ENCODE data around the gene EEIG1. TPM values are rescaled to one million over a fixed set of nuclear protein-coding genes. Genes with fewer than 3 reads are reported as not detected.

Gene EEIG1
- total RNA-seq, 4 donors from 2014 or later: 5.0 to 140 (median 19.3) TPM

DNA sequence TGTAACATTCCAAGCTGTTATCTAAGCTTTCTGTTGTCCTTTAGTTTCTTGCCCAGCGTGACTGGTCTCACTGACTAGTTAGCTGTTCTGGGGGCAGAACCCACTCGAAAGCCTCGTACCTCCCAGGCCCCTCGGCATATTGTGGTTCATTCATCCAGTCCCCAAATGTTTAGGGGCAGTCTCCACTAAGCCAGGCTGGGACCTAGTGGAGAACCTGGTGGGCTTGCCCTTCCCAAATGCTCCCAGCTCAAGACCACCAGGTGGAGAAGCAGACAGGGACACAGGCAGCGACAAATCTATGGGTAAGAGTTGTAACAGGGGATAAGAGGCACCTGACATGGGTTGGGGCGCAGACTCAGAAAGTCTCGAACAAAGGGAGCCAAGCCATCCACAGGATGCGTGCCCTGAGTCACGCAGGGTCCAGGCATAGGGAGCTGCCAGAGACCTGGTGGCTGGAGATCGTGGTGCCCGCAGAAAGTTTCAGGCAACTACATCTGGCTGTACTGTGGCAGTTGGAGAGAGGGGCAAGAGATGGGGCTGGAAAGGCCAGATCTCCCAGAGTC, 851 bp upstream of the EEIG1 start:
- Histone ChIP-seq H3K4me3 (peak overlapping the region; percentile 38 to 40), H3K27me3 (no peaks in the 10 kb centered on the region), H3K27ac (peak overlapping the region; percentile 85 to 92), H3K36me3 (no peaks in the 10 kb centered on the region), H3K4me1 (peaks cover 0 to 10% of the 10 kb centered on the region in 2 donors), H3K9me3 (no peaks in the 10 kb centered on the region)
- intact Hi-C loops (cut with DNase I; ENCODE audit: low total_unique reads): no loop called here
- no peak for DNase-seq
- TF ChIP-seq POLR2A (IDR thresholded peaks at IDR 0.05): no peak
- TF ChIP-seq, protein P1, sequence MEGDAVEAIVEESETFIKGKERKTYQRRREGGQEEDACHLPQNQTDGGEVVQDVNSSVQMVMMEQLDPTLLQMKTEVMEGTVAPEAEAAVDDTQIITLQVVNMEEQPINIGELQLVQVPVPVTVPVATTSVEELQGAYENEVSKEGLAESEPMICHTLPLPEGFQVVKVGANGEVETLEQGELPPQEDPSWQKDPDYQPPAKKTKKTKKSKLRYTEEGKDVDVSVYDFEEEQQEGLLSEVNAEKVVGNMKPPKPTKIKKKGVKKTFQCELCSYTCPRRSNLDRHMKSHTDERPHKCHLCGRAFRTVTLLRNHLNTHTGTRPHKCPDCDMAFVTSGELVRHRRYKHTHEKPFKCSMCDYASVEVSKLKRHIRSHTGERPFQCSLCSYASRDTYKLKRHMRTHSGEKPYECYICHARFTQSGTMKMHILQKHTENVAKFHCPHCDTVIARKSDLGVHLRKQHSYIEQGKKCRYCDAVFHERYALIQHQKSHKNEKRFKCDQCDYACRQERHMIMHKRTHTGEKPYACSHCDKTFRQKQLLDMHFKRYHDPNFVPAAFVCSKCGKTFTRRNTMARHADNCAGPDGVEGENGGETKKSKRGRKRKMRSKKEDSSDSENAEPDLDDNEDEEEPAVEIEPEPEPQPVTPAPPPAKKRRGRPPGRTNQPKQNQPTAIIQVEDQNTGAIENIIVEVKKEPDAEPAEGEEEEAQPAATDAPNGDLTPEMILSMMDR (IDR thresholded peaks at IDR 0.05): no peak

DNA sequence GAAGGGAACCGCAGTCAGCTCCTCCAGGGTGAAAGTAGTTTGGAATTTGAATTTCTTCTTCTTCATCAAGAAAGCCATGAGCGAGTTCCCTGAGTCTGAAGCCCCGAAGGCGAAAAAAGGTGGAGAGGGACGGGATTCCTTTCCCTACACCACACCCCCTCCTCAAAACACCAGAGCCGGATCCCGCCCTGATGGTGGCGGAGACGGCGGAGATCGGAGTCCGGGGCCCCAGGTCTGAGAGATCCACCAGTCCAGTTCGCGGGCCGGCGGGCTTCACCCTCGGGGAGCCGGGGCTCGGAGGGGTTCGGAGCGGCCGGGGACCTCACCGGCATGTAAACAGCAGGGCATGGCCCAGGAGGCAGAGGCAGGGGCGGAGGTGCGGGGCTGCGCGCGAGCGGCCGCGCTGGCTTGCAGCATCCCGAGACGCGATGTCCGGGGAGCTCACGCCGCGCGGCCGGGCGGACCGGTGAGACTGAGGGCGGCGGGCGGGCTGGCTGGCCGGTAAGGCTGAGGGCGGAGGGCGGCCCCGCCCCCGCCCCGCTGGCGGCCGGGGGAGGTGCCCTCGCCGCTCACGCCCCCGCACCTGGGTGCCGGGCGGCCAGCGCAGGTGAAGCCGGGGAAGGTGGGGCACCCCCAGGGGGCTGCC, 606 bp downstream of the EEIG1 start:
- Histone ChIP-seq H3K27ac (peak overlapping the region; percentile 86 to 91), H3K9me3 (no peaks in the 10 kb centered on the region), H3K4me1 (peaks cover 7 to 25% of the 10 kb centered on the region in 2 donors), H3K36me3 (no peaks in the 10 kb centered on the region), H3K4me3 (peak overlapping the region; percentile 68 to 75), H3K27me3 (no peaks in the 10 kb centered on the region)
- peak; percentile 42 to 52 for DNase-seq
- intact Hi-C loops (cut with DNase I; ENCODE audit: low total_unique reads): no loop called here
- TF ChIP-seq POLR2A (IDR thresholded peaks at IDR 0.05): no peak

DNA sequence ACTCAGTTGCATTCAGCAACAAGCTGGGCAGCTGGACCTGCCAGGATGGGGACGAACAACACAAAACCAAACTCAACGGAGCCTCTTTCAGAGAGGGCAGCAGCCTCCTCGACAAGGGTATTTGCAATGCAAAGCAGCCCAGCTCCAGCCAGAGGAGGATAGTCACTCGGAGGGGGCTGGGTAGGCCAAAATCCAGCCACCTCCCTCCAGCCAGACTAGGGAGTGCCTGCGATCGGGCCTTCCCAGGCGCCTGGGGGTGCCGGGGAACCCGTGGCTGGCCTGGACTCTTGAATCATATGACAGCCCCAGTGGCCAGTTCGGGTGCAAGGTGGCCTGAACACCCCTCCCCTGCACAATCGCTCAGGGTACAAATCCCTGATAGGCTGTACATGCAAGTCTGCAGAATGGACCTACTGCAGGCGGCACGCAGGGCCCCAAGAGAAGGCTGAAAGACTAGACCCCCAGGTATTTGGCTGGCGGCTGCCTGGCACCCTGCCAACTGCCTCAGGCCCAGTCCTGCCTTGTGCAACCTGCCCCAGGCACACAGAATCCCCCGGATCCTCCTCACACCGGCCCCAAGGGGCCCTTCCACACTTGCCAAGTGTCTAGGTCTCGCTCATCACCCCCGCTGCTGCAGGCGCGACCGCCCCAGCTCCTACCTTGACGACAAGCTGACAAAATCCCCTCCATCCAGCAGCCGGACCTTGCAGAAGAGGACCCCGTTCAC, 1.3 kb downstream of the EEIG1 start:
- Histone ChIP-seq H3K9me3 (no peaks in the 10 kb centered on the region), H3K36me3 (no peaks in the 10 kb centered on the region), H3K27ac (peak overlapping the region; percentile 86 to 91), H3K27me3 (no peaks in the 10 kb centered on the region), H3K4me1 (peaks cover 7 to 31% of the 10 kb centered on the region in 2 donors), H3K4me3 (peak overlapping the region; percentile 68 to 75)
- peak; percentile 61 to 65 for DNase-seq
- intact Hi-C loops (cut with DNase I; ENCODE audit: low total_unique reads): no loop called here
- TF ChIP-seq POLR2A (IDR thresholded peaks at IDR 0.05): peak in 1 of 2 donors; percentile 11
- TF ChIP-seq, protein P1 (IDR thresholded peaks at IDR 0.05): no peak

DNA sequence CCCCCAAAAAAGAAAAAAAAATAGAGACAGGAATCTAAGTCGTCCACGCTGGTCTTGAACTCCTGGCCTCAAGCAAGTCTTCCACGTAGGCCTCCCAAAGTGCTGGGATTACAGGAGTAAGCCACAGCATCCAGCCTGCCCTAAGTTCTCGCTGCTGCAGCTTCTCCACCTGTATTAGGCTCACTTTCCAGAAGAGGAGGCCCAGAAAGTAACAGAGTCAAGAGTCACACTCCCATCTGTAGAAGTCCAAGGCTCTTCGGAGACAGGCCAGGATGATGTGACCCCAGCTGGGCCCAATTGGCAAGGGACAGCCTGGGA, 1.8 kb downstream of the EEIG1 start:
- peak in 1 of 2 donors; percentile 30 for DNase-seq
- peak overlapping the region; percentile 86 to 91 for H3K27ac ChIP-seq
- no peaks in the 10 kb centered on the region for H3K27me3 ChIP-seq
- no peaks in the 10 kb centered on the region for H3K9me3 ChIP-seq
- H3K4me1 ChIP-seq: peaks cover 7 to 36% of the 10 kb centered on the region in 2 donors
- intact Hi-C loops (cut with DNase I; ENCODE audit: low total_unique reads): no loop called here
- no peak for TF ChIP-seq POLR2A (IDR thresholded peaks at IDR 0.05)
- TF ChIP-seq, protein P1 (IDR thresholded peaks at IDR 0.05): no peak
- peak overlapping the region; percentile 68 to 75 for H3K4me3 ChIP-seq
- no peaks in the 10 kb centered on the region for H3K36me3 ChIP-seq

DNA sequence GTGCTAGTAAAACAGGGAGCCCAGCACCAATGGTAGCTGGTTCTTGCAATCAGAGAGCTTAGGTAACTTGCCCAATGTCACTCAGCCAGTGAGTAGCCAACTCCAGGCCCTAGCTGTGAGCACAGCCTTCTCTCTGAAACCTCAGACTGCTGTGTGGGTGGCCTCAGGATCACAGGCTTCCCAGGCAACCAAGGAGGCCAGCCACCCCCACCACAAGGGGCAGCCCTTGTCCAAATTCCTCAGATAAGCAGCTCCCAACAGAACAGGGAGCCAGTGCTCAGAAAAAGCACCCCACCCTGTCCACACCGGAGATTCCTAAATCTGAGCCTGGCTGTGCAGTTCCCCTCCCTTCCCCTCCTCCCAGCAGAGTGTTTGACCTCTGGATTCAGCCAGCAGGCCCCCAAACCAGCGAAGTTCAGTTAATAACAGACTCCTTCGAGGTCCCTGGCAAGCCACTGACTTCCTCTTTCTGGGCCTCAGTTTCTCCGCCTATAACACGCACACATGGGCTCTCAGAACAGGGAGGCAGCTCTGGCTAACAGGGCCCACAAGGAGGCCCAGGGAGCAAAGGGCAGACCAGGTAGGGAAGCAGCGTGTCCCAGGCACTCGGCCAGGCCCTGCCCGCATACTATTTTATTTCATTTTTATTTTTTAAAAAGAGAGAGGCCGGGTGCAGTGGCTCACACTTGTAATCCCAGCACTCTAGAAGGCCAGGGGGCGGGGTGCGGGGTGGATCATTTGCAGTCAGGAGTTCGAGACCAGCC, 2.7 kb downstream of the EEIG1 start:
- peak overlapping the region; percentile 86 to 91 for H3K27ac ChIP-seq
- TF ChIP-seq, protein P1 (IDR thresholded peaks at IDR 0.05): peak in 3 of 4 experiments; percentile 10 to 39 (median 11)
- no peak for TF ChIP-seq POLR2A (IDR thresholded peaks at IDR 0.05)
- DNase-seq: peak; percentile 79 to 83
- H3K36me3 ChIP-seq: no peaks in the 10 kb centered on the region
- H3K4me3 ChIP-seq: peak overlapping the region; percentile 68 to 75
- no peaks in the 10 kb centered on the region for H3K27me3 ChIP-seq
- peaks cover 14 to 45% of the 10 kb centered on the region in 2 donors for H3K4me1 ChIP-seq
- intact Hi-C loops (cut with DNase I; ENCODE audit: low total_unique reads): no loop called here
- H3K9me3 ChIP-seq: no peaks in the 10 kb centered on the region
